Endothelial cell of umbilical vein (primary cell): ENCODE measurements around the gene SPAG9.

Source experiments
- CTCF ChIP-seq, 2 donors: IDR thresholded peaks; 1 replicate in 1 of 2; 2 replicates in 1 of 2; pipeline ENCODE4 v1.5.1; 2011; ENCODE audit warnings: low read length in 2 of 2, mild to moderate bottlenecking in 2 of 2, moderate library complexity in 2 of 2, control low read depth in 1 of 2, inconsistent platforms in 1 of 2, low read depth in 1 of 2; ENCODE audit not compliant: insufficient read depth in 1 of 2; ENCODE audit errors: extremely low read depth in 1 of 2
- EZH2 ChIP-seq: IDR thresholded peaks from 2 replicates; pipeline ENCODE4 v1.6.1; 2012; ENCODE audit warnings: borderline replicate concordance, low read depth, mild to moderate bottlenecking, moderate library complexity, low read length, inconsistent platforms; ENCODE audit not compliant: severe bottlenecking
- FOS ChIP-seq: IDR thresholded peaks from 2 replicates; pipeline ENCODE4 v1.6.1; 2011; ENCODE audit warnings: mild to moderate bottlenecking, low read length, moderate library complexity, borderline replicate concordance; ENCODE audit not compliant: insufficient read depth
- JUN ChIP-seq: IDR thresholded peaks from 2 replicates; pipeline ENCODE4 v1.6.1; 2011; ENCODE audit warnings: borderline replicate concordance, low read depth; ENCODE audit not compliant: insufficient read length, insufficient read depth
- MAX ChIP-seq: IDR thresholded peaks from 2 replicates; pipeline ENCODE4 v1.6.1; 2011; ENCODE audit not compliant: insufficient read depth, insufficient read length
- MYC ChIP-seq: IDR thresholded peaks from one replicate; pipeline ENCODE4 v1.6.1; 2011; ENCODE audit warnings: mild to moderate bottlenecking, low read depth, low read length
- POLR2A ChIP-seq: IDR thresholded peaks from 2 replicates; pipeline ENCODE4 v1.6.1; 2012; ENCODE audit warnings: low read depth, mild to moderate bottlenecking, control low read depth, low read length
- POLR2AphosphoS5 ChIP-seq: IDR thresholded peaks from 2 replicates; pipeline ENCODE4 v1.6.1; 2012; ENCODE audit warnings: low read depth, mild to moderate bottlenecking, control low read depth, low read length, moderate library complexity; ENCODE audit not compliant: insufficient read depth

- TF ChIP-seq CTCF (IDR thresholded peaks at IDR 0.05; ENCODE audit: extremely low read depth in 1 of 2, insufficient read depth in 1 of 2, low read depth in 1 of 2, low read length in 2 of 2) (no peak), POLR2AphosphoS5 (no peak), MAX (no peak), FOS (no peak), POLR2A (no peak), EZH2 (no peak), MYC (no peak), JUN (no peak)
Measured at GRCh38 chr17:51115179-51115578, 5.5 kb downstream of the SPAG9 start.
